ENCODE measurements around the gene ATCAY. TPM values are rescaled to one million over a fixed set of nuclear protein-coding genes. Genes with fewer than 3 reads are reported as not detected.
"Not testable (repeated sequence)": the region's sequence is repeated elsewhere in the genome, so short reads cannot be mapped to it uniquely, and the experiment has no call there.

ATCAY gene
- total RNA-seq, 1 experiment from 2014 or later, result not detected

DNA sequence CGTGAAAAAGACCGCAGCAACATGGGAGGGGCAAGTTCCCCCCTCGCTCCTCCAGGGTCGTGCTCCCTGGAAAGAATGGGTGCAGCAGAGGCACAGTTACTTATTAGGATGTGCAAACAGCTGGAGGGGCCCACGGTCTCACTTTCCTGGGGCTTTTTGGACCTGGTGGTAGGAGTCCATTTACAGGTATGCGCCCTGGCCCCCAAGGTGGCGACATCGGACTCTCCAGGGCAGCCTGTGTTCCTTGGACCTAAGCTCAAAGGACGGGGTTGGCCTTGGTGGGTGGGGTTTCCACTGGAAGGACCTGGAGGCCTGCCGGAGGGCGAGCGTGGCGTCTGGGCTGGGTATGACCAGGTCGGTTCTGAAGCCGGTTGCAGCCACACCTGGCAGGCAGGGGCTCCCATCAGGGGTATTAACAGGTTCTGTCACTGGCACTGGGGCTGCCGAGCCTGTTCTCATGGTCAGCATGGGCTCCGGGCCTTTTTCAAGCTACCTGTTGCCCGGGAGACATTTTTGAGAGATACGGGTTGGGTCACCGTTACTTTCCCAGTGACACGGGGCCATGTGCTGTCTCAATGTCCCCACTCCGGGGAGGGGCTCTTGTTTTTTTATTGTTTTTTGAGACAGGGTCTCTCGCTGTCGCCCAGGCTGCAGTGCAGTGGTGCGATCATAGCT is 17.5 kb upstream of the ATCAY start:
- Histone ChIP-seq H3K4me3 (ENCODE audit: low read length) (no peak overlapping the region), H3K27me3 (ENCODE audit: low read length) (no peaks in the 10 kb centered on the region), H3K9ac (ENCODE audit: low read length) (no peak overlapping the region), H4K20me1 (ENCODE audit: insufficient read depth, low read depth, low read length) (no peaks in the 10 kb centered on the region), H3K36me3 (ENCODE audit: insufficient read depth, low read length) (no peaks in the 10 kb centered on the region), H2AFZ (ENCODE audit: low read length) (no peak overlapping the region), H3K79me2 (ENCODE audit: low read length) (no peaks in the 10 kb centered on the region), H3K4me2 (ENCODE audit: low read depth, low read length, poor library complexity, severe bottlenecking) (no peak overlapping the region), H3K9me3 (ENCODE audit: low read length) (no peaks in the 10 kb centered on the region), H3K4me1 (ENCODE audit: low read length) (no peaks in the 10 kb centered on the region), H3K27ac (ENCODE audit: low read length) (no peak overlapping the region), H3K9me2 (replicated peaks; ENCODE audit: insufficient read depth, low read length) (no peaks in the 10 kb centered on the region)
- DNase-seq, result no peak

GRCh38 chr19:3863648-3864047 is 16.8 kb upstream of the ATCAY start:
- no peaks in the 10 kb centered on the region for H3K79me2 ChIP-seq (ENCODE audit: low read length)
- H3K36me3 ChIP-seq (ENCODE audit: insufficient read depth, low read length), result no peaks in the 10 kb centered on the region
- no peak overlapping the region for H3K4me2 ChIP-seq (ENCODE audit: low read depth, low read length, poor library complexity, severe bottlenecking)
- H2AFZ ChIP-seq (ENCODE audit: low read length), result no peak overlapping the region
- H3K27me3 ChIP-seq (ENCODE audit: low read length), result no peaks in the 10 kb centered on the region
- H3K9me3 ChIP-seq (ENCODE audit: low read length), result no peaks in the 10 kb centered on the region
- no peak overlapping the region for H3K9ac ChIP-seq (ENCODE audit: low read length)
- H3K27ac ChIP-seq (ENCODE audit: low read length), result no peak overlapping the region
- DNase-seq, result no peak
- H3K9me2 ChIP-seq (replicated peaks; ENCODE audit: insufficient read depth, low read length), result no peaks in the 10 kb centered on the region
- no peaks in the 10 kb centered on the region for H4K20me1 ChIP-seq (ENCODE audit: insufficient read depth, low read depth, low read length)
- H3K4me3 ChIP-seq (ENCODE audit: low read length), result no peak overlapping the region
- H3K4me1 ChIP-seq (ENCODE audit: low read length), result no peaks in the 10 kb centered on the region

- H3K4me1 ChIP-seq (ENCODE audit: low read length), result no peaks in the 10 kb centered on the region
- H3K9me3 ChIP-seq (ENCODE audit: low read length), result no peaks in the 10 kb centered on the region
- no peaks in the 10 kb centered on the region for H3K79me2 ChIP-seq (ENCODE audit: low read length)
- no peak for DNase-seq
- no peak overlapping the region for H3K4me2 ChIP-seq (ENCODE audit: low read depth, low read length, poor library complexity, severe bottlenecking)
- H3K27me3 ChIP-seq (ENCODE audit: low read length), result no peaks in the 10 kb centered on the region
- H3K9me2 ChIP-seq (replicated peaks; ENCODE audit: insufficient read depth, low read length), result no peaks in the 10 kb centered on the region
- no peak overlapping the region for H3K27ac ChIP-seq (ENCODE audit: low read length)
- no peak overlapping the region for H3K4me3 ChIP-seq (ENCODE audit: low read length)
- no peak overlapping the region for H2AFZ ChIP-seq (ENCODE audit: low read length)
- no peaks in the 10 kb centered on the region for H4K20me1 ChIP-seq (ENCODE audit: insufficient read depth, low read depth, low read length)
- H3K36me3 ChIP-seq (ENCODE audit: insufficient read depth, low read length), result no peaks in the 10 kb centered on the region
- H3K9ac ChIP-seq (ENCODE audit: low read length), result no peak overlapping the region
Measured at GRCh38 chr19:3866910-3867638, 13.4 kb upstream of the ATCAY start.

- no peak overlapping the region for H3K4me3 ChIP-seq (ENCODE audit: low read length)
- no peaks in the 10 kb centered on the region for H3K4me1 ChIP-seq (ENCODE audit: low read length)
- H3K9ac ChIP-seq (ENCODE audit: low read length), result no peak overlapping the region
- H3K36me3 ChIP-seq (ENCODE audit: insufficient read depth, low read length), result no peaks in the 10 kb centered on the region
- no peak overlapping the region for H3K27ac ChIP-seq (ENCODE audit: low read length)
- no peaks in the 10 kb centered on the region for H3K9me3 ChIP-seq (ENCODE audit: low read length)
- no peaks in the 10 kb centered on the region for H3K9me2 ChIP-seq (replicated peaks; ENCODE audit: insufficient read depth, low read length)
- H3K27me3 ChIP-seq (ENCODE audit: low read length), result no peaks in the 10 kb centered on the region
- DNase-seq, result no peak
- H4K20me1 ChIP-seq (ENCODE audit: insufficient read depth, low read depth, low read length), result no peaks in the 10 kb centered on the region
- no peak overlapping the region for H2AFZ ChIP-seq (ENCODE audit: low read length)
- no peaks in the 10 kb centered on the region for H3K79me2 ChIP-seq (ENCODE audit: low read length)
- no peak overlapping the region for H3K4me2 ChIP-seq (ENCODE audit: low read depth, low read length, poor library complexity, severe bottlenecking)
Measured at GRCh38 chr19:3867971-3868769, 12.3 kb upstream of the ATCAY start.

DNA sequence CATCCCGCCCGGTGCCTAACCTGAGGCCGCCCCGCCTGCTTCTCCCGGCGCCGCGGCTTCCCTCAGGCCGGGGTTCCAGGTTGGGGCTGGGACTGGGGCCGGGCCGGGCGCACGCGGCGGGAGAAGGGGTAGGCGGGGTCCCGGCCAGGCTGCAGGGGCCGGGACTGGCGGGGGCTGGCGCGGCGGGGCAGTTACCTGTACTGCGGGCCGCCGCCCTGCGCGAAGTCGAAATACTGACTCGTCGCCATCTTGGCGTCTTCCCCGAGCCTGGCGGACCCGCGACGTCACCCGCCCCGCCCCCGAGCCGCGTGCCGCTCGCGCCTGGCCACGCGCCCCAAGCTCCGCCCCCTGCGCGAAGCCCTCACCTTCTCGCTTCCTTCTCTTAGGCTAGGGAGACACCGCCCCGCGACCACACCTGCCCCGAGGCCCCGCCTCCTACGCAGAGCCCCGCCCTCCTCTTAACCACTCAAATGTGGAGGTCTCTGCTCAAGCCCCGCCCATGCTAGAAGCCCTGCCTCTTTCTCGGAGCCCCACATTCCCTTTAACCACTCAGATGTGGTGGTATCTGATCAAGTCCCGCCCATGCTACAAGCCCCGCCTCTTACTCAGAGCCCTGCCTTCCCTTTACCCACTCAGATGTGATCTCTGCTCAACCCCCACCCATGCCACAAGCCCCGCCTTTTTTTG is 11.6 kb upstream of the ATCAY start, which contains the start of gene ZFR2:
TSS of gene ZFR2 (minus strand) at position 269 of the 687 bp plus-strand sequence. CDS start at position 248, 21 bp downstream.
- DNase-seq, result peak; percentile 48
- Histone ChIP-seq H3K9ac (ENCODE audit: low read length) (no peak within 1 kb of the TSS), H3K36me3 (ENCODE audit: insufficient read depth, low read length) (no peaks in the 10 kb centered on the region), H3K9me3 (ENCODE audit: low read length) (no peaks in the 10 kb centered on the region), H3K79me2 (ENCODE audit: low read length) (no peaks in the 10 kb centered on the region), H3K4me2 (ENCODE audit: low read depth, low read length, poor library complexity, severe bottlenecking) (no peak within 1 kb of the TSS), H3K27me3 (ENCODE audit: low read length) (no peaks in the 10 kb centered on the region), H3K4me1 (ENCODE audit: low read length) (no peaks in the 10 kb centered on the region), H3K27ac (ENCODE audit: low read length) (no peak within 1 kb of the TSS), H4K20me1 (ENCODE audit: insufficient read depth, low read depth, low read length) (no peaks in the 10 kb centered on the region), H3K4me3 (ENCODE audit: low read length) (no peak within 1 kb of the TSS), H2AFZ (ENCODE audit: low read length) (no peak within 1 kb of the TSS), H3K9me2 (replicated peaks; ENCODE audit: insufficient read depth, low read length) (no peaks in the 10 kb centered on the region)

DNA sequence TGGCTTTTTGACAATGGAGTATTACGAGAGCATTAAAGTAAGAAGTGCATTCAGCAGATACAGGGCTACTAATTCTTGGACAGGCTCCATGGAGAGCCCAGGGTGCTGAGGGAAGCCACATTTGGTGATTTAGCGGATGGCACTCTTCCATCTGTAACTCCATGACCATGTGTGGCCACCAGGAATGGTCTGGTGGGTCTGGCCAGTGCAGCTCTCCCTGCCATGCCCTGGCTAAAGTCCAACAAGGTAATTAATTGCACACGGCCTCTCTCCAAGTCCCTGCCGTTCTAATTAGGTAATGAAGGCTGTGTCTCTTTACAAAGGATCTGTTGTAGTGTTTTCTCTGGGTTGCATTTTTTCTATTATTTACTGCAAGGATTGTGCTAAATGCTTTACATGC is 7.3 kb upstream of the ATCAY start:
- Histone ChIP-seq H3K27me3 (ENCODE audit: low read length) (no peaks in the 10 kb centered on the region), H3K36me3 (ENCODE audit: insufficient read depth, low read length) (no peaks in the 10 kb centered on the region), H3K4me1 (ENCODE audit: low read length) (no peaks in the 10 kb centered on the region), H3K4me2 (ENCODE audit: low read depth, low read length, poor library complexity, severe bottlenecking) (no peak overlapping the region), H3K9me2 (replicated peaks; ENCODE audit: insufficient read depth, low read length) (no peaks in the 10 kb centered on the region), H3K27ac (ENCODE audit: low read length) (no peak overlapping the region), H2AFZ (ENCODE audit: low read length) (no peak overlapping the region), H3K9ac (ENCODE audit: low read length) (no peak overlapping the region), H3K9me3 (ENCODE audit: low read length) (no peaks in the 10 kb centered on the region), H3K4me3 (ENCODE audit: low read length) (no peak overlapping the region), H4K20me1 (ENCODE audit: insufficient read depth, low read depth, low read length) (no peaks in the 10 kb centered on the region), H3K79me2 (ENCODE audit: low read length) (no peaks in the 10 kb centered on the region)
- no peak for DNase-seq

DNA sequence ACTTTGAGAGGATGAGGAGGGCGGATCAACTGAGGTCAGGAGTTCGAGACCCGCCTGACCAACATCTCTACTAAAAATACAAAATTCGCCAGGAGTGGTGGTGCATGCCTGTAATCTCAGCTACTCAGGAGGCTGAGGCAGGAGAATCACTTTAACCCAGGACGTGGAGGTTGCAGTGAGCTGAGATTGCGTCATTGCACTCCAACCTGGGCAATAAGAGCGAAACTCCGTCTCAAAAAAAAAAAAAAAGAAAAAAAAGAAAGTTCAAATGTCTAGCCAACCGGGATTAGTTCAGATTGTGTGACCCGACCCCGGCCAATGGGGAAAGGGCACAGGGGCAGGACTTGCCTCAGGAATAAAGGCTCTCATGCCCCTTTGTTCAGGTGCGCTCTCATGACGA is 5.8 kb upstream of the ATCAY start:
- not testable (repeated sequence) for H3K9ac ChIP-seq (ENCODE audit: low read length); H3K9me2 ChIP-seq (replicated peaks; ENCODE audit: insufficient read depth, low read length); H3K79me2 ChIP-seq (ENCODE audit: low read length); H2AFZ ChIP-seq (ENCODE audit: low read length); H3K27me3 ChIP-seq (ENCODE audit: low read length); H3K9me3 ChIP-seq (ENCODE audit: low read length); H3K4me1 ChIP-seq (ENCODE audit: low read length); H3K36me3 ChIP-seq (ENCODE audit: insufficient read depth, low read length); DNase-seq; H3K4me2 ChIP-seq (ENCODE audit: low read depth, low read length, poor library complexity, severe bottlenecking); H3K27ac ChIP-seq (ENCODE audit: low read length); H3K4me3 ChIP-seq (ENCODE audit: low read length); H4K20me1 ChIP-seq (ENCODE audit: insufficient read depth, low read depth, low read length)

DNA sequence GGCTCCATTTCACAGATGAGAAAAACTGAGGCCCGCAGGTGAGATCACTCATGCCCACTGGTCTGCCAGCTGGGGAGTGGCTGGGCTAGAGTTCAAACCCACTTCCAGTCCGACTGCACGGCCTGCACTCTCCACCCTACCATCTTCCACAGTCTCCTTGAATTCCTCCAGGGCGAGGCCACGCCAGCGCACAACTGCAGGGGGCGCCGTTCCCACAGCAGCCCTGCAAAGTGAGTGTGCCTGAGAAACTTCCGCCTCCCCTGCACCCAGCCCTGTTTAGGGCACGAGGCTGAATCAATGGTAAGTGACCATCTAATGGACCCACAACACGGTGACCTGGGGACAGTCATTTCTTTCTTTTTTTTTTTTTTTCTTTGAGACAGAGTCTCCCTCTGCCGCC is 829 bp upstream of the ATCAY start:
- Histone ChIP-seq H3K27me3 (ENCODE audit: low read length) (no peaks in the 10 kb centered on the region), H3K4me3 (ENCODE audit: low read length) (no peak overlapping the region), H3K9ac (ENCODE audit: low read length) (no peak overlapping the region), H3K9me3 (ENCODE audit: low read length) (no peaks in the 10 kb centered on the region), H3K4me1 (ENCODE audit: low read length) (no peaks in the 10 kb centered on the region), H3K27ac (ENCODE audit: low read length) (no peak overlapping the region), H4K20me1 (ENCODE audit: insufficient read depth, low read depth, low read length) (no peaks in the 10 kb centered on the region), H2AFZ (ENCODE audit: low read length) (no peak overlapping the region), H3K36me3 (ENCODE audit: insufficient read depth, low read length) (no peaks in the 10 kb centered on the region), H3K9me2 (replicated peaks; ENCODE audit: insufficient read depth, low read length) (no peaks in the 10 kb centered on the region), H3K4me2 (ENCODE audit: low read depth, low read length, poor library complexity, severe bottlenecking) (no peak overlapping the region), H3K79me2 (ENCODE audit: low read length) (no peaks in the 10 kb centered on the region)
- no peak for DNase-seq
